DOHH2 (cell line): ENCODE data around the gene RASAL1.

Source experiments
- CTCF ChIP-seq: fragments of 200-600 bp; sonication (generic); IDR thresholded peaks from one replicate; pipeline ENCODE4 v1.5.1; 2014; ENCODE audit warnings: antibody characterized with exemption, mild to moderate bottlenecking, low read depth, low read length; ENCODE audit not compliant: poor library complexity, severe bottlenecking
- EZH2phosphoT487 ChIP-seq: fragments of 200-600 bp; sonication (generic); IDR thresholded peaks from 2 replicates; pipeline ENCODE4 v1.6.1; 2017; ENCODE audit warnings: borderline replicate concordance, mild to moderate bottlenecking, antibody characterized with exemption, low read length, moderate library complexity, mixed read lengths

- no peak for TF ChIP-seq CTCF
- TF ChIP-seq EZH2phosphoT487, result no peak
These were observed 2.6 kb upstream of the RASAL1 start for GRCh38 chr12:113137861-113138783.
